ENCODE results near the gene OTULINL.
"Not testable (repeated sequence)": the region's sequence is repeated elsewhere in the genome, so short reads cannot be mapped to it uniquely, and the experiment has no call there.

OTULINL gene

DNA sequence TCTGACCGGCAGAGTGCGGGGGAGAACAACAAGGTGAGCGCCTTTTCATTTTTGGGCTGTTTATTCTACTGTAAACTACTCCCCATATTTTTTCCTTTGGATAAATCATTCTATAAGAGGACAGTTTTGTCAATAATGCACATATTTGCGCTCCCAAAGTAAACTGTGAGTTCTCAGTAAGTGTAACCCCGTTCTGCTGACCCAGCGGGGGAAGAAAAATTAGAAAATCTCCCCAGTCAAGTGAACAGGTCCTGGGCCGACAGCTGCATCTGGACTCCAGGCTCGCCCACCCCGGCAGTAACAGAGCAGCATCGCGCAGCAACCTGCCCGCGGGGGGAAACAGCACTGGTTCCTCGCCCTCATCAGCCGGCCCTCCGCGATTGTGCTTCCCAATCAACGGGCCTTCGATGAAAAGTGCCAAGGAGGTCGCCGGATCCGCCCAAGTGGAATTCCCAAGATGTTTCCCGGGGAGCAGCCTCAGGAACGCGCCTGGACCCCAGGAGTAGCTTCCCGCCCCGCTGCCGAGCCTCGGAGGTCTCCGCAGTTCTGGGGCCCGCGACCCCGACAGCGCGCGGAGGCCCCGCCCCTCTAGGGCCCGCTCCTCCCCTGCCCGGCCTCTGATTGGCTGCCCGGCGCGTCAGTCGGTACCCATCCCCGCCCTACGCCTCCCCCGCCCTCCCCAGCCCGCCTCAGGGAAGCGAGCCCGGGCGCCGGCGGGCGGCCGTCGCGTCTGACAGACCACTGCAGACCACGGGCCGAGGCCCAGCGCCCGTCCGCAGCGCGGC lies at the start of gene OTULINL:
OTULINL (plus strand) TSS at position 687 of the 785 bp plus-strand sequence. CDS start 103 bp downstream, outside the sequence.
- DNase-seq (ENCODE audit: low read depth in 1 of 2, low spot score in 1 of 2), result peak; percentile 78 to 79

DNA sequence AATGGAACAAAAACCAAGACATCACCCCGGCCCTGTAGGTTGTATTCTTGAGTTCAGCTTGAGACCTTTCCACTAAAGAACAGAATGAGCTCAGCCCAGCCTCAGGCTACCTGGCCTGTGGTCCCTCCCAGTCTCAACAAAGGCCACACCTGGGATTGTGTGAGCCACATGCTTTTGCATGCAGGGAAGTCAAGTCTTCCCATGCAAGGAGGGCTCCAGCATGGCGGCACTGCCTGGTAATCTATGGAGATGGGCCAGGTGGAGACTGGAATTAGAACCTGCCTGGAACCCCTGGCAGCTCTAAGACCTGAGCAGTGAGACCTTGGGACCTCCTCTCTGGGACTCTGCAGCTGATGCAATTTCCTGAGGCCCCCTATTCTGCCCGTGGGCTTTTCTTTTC lies 49.4 kb upstream of the OTULINL start:
- DNase-seq (ENCODE audit: low read depth in 1 of 2, low spot score in 1 of 2), result no peak

DNA sequence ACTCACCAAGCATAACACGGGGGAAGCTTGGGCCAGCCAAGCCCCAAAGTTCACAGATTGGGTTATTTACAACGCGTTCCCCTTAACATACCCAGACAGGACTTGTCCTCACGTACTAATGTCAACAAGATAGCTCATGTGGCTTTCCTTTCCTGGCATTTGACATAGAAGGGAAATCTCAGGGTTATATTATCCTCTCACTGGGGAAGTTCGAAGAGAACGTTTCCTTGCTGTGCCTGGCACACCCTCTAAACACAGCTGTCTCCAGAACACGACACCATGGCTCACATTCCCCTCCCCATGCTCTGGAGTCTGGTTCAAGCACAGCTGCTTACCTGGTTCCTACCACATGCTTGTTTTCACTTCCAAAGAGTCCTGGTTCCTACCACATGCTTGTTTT lies 46.8 kb upstream of the OTULINL start:
- DNase-seq (ENCODE audit: low read depth in 1 of 2, low spot score in 1 of 2), result no peak

DNA sequence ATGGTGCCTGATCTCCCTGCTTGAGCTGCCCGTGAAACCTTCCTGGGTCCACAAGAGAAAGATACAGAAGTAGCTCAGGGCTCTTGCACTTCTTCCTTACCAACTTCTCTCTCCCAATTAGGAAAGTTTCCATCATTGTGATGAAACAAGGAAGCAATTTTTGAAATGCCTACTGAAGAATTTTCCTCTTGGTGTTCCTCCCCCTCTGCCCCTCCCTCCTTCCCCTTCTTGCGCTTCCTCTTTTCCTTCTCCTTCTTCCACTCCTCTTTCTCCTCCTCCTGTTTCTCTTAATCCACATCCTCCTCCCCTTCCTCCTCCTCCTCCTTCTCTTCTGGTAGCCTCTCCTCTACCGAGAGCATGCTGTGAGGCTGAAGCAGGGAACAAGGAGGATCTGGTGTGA lies 36.3 kb upstream of the OTULINL start:
- DNase-seq (ENCODE audit: low read depth in 1 of 2, low spot score in 1 of 2), result no peak

DNA sequence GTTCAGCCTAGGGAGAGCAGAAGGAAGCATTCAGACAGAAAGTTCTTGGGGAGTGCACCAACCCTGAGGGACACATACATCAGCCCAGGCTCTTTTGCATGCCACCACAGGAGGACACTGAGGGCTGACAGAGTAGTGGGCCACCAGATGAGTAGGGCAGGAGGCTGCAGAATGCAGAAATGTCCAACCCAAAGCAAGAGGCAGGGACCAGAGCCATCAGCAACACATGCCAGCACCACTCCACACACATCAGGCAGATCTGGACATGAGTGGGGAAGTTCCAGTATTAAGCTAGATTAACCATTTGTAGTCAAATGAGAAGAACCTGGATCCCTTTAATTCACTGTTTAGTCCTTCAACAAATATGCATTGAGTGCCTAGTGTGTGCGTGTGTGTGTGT lies 35.7 kb upstream of the OTULINL start:
- DNase-seq (ENCODE audit: low read depth in 1 of 2, low spot score in 1 of 2), result no peak

DNA sequence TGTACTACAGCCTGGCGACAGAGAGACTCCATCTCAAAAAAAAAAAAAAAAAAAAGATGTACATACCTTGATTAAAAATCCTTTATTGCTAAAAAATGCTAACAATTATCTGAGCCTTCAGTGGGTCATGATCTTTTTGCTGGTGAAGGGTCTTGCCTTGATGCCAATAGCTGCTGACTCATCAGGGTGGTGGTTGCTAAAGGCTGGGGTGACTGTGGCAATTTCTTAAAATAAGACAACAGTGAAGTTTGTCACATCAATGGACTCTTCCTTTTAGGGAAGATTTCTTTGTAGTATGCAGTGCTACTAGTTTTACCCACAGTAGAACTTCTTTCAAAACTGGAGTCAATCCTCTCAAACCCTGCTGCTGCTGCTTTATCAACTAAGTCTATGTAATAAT lies 33.9 kb upstream of the OTULINL start:
- no peak for DNase-seq (ENCODE audit: low read depth in 1 of 2, low spot score in 1 of 2)

DNA sequence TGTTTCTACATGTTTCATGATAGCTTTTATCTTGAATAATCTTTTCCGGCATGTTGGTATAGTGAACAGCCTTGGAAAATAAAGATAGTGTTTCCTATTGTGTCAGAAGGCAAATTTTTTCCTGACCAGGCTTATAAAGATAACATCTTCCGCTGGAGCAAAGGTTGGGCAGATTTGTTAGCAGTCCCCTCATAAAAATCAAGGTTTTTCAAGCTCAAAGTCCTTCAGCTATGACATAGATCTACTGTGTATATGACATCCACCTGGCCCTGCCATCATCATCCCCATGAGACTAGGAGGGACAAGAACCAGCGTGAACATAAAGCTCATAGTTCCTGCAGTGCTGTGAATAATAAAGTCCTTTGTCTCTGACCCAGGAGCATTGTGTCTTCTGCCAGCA lies 30.4 kb upstream of the OTULINL start:
- no peak for DNase-seq (ENCODE audit: low read depth in 1 of 2, low spot score in 1 of 2)

DNA sequence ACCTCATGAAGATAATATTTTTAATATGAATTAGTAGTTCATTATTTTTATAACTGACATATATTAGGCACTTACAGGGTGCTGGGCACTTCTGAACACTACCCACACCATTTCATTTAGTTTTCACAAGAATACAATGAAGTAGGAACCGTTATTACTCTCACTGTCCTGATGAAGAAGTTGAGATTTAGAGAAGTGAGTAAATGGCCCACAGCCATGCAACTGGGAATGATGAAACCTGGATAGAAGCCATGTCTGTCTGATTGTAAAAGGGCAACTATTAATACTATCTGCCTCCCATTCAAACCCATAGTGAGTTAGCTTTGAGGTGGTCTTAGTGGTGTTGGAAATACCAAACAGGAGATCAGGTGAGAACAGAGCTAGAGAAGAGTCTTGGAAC lies 29.6 kb upstream of the OTULINL start:
- no peak for DNase-seq (ENCODE audit: low read depth in 1 of 2, low spot score in 1 of 2)

DNA sequence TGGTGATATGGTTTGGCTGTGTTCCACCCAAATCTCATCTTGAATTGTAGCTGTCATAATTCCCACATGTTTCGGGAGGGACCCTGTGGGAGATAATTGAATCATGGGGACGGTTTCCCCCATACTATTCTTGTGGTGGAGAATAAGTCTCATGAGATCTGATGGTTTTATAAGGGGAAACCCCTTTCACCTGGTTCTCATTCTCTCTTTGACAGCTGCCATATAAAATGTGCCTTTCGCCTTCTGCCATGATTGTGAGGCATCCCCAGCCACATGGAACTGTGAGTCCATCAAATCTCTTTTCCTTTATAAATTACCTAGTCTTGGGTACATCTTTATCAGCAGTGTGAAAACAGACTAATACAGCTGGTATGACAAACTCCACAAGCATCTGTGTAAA lies 27.3 kb upstream of the OTULINL start:
- DNase-seq (ENCODE audit: low read depth in 1 of 2, low spot score in 1 of 2), result not testable (repeated sequence)

DNA sequence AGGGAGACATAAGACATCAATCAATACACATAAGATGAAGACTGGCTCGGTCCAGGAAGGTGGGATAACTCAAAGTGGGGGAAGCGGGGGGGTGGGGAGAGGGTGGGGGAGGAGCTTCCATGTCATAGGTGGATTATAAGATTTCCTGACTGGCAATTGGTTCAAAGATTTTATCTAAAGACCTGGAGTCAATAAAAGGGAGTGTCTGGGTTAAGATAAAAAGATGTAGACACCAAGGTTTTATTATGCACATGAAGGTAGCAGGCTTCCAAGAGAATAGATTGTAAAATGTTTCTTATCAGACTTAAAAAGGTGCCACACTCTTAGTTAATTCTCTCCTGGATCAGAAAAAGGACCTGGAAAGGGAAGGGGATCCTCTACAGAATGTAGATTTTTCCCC lies 25.6 kb upstream of the OTULINL start:
- no peak for DNase-seq (ENCODE audit: low read depth in 1 of 2, low spot score in 1 of 2)

DNA sequence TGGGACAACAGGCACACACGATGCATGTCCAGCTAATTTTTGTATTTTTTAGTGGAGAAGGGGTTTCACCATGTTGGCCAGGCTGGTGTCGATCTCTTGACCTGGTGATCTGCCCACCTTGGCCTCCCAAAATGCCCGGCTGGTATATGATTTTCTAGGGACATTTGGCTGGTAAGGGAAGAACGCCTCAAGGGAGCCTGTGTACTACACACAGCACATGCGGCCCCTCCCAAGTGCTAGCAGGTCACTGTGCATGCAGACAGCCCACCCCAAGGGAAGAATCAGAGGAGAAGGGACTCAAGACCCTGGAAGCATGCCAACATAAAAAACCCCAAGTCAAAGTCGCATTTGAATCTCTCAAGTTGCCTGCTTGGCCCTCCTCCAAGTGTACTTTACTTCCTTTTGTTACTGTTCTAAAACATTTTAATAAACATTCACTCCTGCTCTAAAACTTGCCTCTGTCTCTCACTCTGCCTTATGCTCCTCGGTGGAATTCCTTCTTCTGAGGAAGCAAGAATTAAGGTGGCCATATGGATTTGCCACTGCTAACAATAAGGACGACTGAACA lies 24.3 kb upstream of the OTULINL start:
- DNase-seq (ENCODE audit: low read depth in 1 of 2, low spot score in 1 of 2), result no peak

DNA sequence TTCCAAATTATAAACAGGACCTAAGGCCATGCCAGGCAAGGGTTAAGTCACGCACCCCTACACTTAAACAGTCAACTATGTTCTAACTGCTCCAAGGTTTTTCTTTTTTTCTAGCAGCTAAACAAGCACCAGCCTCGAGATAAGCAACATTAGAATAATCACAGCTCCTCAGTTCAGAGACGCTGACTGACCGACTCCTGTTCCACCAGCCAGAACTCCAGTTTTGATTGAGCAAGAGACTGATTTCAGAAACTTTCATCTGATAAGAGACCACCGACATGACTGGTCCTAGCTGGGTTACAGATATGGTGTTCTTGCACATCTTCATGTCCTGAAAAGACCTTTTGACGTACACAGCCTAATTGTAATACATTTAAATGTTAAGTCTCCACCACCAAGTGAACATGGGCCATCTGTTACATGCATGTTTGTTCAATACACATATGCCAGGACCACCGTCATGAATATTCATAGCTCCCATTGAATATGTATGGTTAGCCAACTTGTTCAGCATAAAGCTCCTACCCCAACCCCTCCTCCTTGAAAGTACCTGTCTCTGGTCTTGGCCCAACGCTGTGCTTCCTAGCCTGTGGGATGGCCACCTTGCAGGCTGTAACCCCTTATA lies 23.7 kb upstream of the OTULINL start:
- DNase-seq (ENCODE audit: low read depth in 1 of 2, low spot score in 1 of 2), result no peak

DNA sequence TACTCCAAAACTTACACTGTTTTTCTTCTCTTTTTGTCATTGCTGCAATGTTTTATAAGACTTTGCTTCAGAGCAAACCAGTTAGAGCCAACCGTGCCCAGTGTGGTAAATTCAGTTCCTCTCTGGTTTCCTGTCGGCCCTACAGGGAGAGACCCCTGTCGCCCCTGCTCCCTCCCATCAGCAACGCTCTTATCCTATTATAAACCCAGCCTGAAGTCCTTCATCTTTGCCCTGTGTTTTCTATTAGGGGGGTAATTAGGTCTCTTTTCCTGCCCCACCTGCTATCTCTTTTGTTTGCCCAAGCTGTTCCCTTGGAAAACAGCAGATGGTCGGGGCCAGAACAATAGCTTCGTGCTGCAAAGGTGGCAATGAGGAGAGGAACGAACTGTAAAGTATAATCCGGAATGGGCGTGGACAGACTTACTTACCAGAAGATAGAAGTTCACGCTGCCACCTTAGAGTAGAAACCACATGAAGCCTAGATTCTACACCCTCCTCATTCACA lies 21.4 kb upstream of the OTULINL start:
- no peak for DNase-seq (ENCODE audit: low read depth in 1 of 2, low spot score in 1 of 2)

DNA sequence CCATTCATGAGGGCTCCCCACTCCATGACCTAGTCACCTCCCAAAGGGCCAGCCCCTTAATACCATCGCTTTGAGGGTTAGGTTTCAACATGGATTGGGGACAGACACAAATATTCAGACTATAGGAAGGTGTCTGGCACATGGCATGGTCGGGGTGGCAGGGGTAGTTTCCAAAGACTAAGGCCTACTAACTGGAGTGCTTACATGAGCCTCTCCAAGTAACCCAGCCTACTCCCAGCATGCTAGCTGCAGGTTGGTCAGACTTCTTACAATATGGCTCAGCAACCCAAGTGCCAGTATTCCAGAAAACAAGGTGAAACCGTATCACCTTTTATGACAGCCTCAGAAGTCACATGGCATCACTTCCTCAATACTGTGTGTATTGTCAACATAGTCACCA lies 19.9 kb upstream of the OTULINL start:
- DNase-seq (ENCODE audit: low read depth in 1 of 2, low spot score in 1 of 2), result no peak

DNA sequence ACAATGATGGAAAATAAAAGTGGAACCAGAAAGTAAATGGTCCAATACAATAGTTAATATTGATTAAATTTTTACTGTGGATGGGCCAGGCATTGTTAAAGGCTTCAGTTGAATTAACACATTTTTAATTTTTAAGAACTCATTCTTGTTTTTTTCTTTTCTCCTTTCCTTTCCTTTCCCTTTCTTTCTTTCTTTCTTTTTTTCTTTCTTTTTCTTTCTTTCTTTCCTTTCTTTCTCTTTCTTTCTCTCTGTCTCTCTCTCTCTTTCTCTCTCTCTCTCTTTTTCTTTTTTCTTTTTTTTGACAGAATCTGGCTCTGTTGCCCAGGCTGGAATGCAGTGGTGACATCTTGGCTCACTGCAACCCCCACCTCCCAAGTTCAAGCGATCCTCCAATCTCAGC lies 13.3 kb upstream of the OTULINL start:
- DNase-seq (ENCODE audit: low read depth in 1 of 2, low spot score in 1 of 2), result no peak

DNA sequence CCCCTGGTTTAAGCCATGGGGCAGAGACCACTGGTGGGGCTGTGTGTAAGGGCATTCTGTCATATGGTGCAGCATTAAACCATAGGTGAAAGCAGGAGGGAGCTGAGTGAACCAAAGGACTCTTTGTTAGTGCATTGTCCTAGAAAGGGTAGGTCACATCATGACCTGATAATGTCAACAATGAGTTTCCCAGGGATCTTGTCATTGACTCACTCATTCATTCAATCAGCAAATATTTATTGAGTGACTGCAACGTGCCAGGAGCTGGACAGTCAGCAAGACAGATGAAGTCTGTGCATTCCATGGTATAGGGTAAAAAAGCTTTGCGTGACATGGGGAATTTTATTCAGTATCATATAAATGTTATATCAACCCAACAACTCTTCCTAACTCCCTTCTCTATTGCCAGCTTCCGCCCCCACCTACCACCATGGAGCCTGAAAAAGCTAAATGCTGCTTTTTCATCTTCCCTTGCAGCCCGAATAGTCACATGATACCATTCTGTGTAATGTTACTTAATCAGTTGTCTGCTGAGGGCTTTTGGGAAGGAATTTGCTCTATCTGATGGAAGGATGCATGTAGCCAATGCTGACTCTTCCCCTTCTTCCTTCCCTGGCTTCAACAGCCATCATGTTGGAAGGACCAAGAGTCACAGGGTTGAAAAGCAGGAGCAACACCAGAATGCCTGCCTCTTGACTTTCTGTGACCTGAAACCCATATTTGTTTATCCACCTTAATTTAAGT lies 11.5 kb upstream of the OTULINL start:
- DNase-seq (ENCODE audit: low read depth in 1 of 2, low spot score in 1 of 2), result no peak

DNA sequence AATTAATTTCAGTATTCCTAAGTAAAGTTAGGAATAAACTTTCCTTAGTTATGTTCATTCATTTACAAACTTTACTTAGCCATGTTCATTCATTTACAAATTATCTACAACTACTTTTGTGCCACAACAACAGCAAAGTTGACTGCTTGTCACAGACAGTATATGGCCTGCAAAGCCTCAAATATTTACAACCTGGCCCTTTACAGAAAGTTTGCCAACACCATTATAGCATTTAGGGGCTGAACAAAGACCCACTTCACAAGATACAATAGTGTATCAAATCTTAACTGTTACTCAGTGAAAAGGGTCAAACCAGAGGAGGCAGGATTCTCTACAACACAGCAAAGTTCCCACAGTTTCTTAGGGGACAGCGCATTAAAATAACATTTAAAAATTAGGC lies 9.7 kb upstream of the OTULINL start:
- DNase-seq (ENCODE audit: low read depth in 1 of 2, low spot score in 1 of 2), result no peak

DNA sequence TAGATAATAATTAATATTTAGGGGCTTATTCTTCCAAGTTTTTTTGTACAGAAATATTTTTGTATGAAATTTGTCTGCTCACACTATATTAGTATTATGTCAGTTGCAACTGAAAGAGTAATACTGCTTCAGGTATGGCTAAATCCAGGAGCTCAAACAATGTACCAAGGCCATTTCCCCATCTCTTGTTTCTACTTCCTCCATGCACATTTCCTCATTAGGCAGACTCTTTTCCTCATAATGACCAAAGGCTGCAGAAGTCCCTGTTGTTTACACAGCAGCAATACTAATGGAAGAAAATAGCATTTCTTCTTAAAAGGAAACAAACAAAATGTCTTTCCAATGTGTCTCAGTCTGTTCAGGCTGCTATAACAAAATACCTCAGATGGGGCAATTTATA lies 9.2 kb upstream of the OTULINL start:
- no peak for DNase-seq (ENCODE audit: low read depth in 1 of 2, low spot score in 1 of 2)

DNA sequence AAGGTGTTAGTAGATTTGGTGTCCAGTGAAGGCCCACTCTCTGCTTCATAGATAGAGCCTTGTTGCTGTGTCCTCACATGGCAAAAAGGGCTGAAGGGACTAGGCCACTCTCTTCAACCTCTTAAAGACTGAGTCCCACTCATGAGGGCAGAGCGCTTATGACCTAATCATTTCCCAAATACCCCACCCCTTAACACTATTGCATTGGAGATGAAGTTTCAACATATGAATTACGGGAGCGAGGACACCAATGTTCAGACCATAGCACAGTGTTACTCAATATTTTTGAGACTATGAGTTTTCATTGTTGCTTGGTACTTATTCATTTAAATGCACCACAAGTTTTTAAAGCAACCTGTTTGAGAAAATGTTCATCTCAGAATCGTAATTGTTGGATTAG lies 8.8 kb upstream of the OTULINL start:
- no peak for DNase-seq (ENCODE audit: low read depth in 1 of 2, low spot score in 1 of 2)

DNA sequence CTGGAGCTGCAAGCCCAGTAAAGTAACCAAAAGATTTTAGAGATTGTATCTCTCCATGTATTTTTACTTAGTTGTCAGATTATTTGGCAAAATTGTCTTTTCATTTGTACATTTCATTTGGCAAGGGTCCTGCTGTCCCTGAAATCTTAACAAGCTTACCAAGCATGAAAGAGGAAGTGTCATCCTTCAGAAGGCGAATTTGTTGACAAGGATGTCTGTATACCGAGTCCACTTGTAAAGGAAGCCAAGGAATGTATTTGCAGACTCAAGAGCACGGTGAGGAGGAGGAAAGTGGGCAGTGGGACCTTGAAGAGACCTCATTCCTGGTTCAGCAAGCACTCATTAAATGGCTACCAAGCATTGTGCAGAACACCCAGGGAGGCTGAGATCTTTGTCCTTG lies 7.5 kb upstream of the OTULINL start:
- DNase-seq (ENCODE audit: low read depth in 1 of 2, low spot score in 1 of 2), result no peak

DNA sequence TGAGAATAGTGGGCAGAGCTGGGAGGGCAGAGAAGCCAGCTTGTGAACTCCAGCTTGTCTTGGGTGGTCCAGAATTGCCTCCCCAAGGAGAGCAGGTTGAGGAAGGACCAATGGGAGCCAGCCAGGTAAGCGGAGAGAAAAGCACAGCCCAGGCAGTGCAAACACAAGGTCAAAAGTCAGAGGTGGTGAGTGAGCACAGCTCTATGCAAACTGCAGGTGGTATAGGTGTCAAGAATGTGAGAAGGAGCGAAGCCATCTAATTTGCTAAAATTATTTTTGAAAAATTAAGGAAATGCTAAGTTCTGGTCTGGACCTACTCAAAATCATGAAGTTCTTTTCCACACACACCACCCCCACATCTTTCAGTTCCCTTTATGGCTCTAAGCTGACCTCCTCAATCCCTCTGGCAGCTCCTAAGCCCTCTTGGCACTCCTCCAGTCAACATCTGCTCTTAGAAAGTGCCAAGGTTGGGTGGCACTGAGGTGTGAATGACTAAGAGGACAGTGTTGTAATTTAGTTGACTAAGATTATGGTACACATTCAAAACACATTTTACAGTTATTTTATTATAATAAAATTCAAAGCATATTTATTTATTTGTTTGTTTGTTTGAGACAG lies 6.6 kb upstream of the OTULINL start:
- no peak for DNase-seq (ENCODE audit: low read depth in 1 of 2, low spot score in 1 of 2)

Data from activated CD4-positive, alpha-beta T cell treated with anti-CD3 and anti-CD28 coated beads, Interleukin-2, amount 50 U/mL, for 24 hours (primary cell).